IMR-90 (cell line): ENCODE results near the gene BLOC1S5.

Source experiments
- CHD1 ChIP-seq: IDR thresholded peaks from 2 replicates; pipeline ENCODE4 v1.6.1; 2012; ENCODE audit warnings: low read depth, low read length, improper control_type of control experiment
- CTCF ChIP-seq: conservative IDR thresholded peaks from 2 replicates; pipeline ENCODE4 v1.5.1; 2012; ENCODE audit warnings: mild to moderate bottlenecking, low read depth, low read length, improper control_type of control experiment
- ELK1 ChIP-seq: fragments of 150-350 bp; IDR thresholded peaks from 2 replicates; pipeline ENCODE4 v1.6.1; 2016; ENCODE audit warnings: low read depth, mild to moderate bottlenecking, low read length, moderate library complexity, borderline replicate concordance
- MAFK ChIP-seq: IDR thresholded peaks from 2 replicates; pipeline ENCODE4 v1.6.1; 2012; ENCODE audit warnings: low read depth, low read length, improper control_type of control experiment
- MXI1 ChIP-seq: IDR thresholded peaks from 2 replicates; pipeline ENCODE4 v1.6.1; 2012; ENCODE audit warnings: low read depth, mild to moderate bottlenecking, low read length, moderate library complexity, borderline replicate concordance
- NFE2L2 ChIP-seq: fragments of 150-350 bp; IDR thresholded peaks from 2 replicates; pipeline ENCODE4 v1.6.1; 2016; ENCODE audit warnings: low read depth, mild to moderate bottlenecking, low read length
- POLR2A ChIP-seq: IDR thresholded peaks from 2 replicates; pipeline ENCODE4 v1.6.1; 2012; ENCODE audit warnings: mild to moderate bottlenecking, low read depth, low read length
- RFX5 ChIP-seq: IDR thresholded peaks from 2 replicates; pipeline ENCODE4 v1.8.0; 2012; ENCODE audit warnings: low read depth, mild to moderate bottlenecking, low read length, moderate library complexity
- SMC3 ChIP-seq: fragments of 150-350 bp; IDR thresholded peaks from 2 replicates; pipeline ENCODE4 v1.6.1; 2016; ENCODE audit warnings: low read depth, mild to moderate bottlenecking, antibody characterized with exemption, low read length, moderate library complexity
- USF2 ChIP-seq: fragments of 150-350 bp; IDR thresholded peaks from 2 replicates; pipeline ENCODE4 v1.6.1; 2017; ENCODE audit warnings: mild to moderate bottlenecking, antibody characterized with exemption, low read length, low read depth

DNA sequence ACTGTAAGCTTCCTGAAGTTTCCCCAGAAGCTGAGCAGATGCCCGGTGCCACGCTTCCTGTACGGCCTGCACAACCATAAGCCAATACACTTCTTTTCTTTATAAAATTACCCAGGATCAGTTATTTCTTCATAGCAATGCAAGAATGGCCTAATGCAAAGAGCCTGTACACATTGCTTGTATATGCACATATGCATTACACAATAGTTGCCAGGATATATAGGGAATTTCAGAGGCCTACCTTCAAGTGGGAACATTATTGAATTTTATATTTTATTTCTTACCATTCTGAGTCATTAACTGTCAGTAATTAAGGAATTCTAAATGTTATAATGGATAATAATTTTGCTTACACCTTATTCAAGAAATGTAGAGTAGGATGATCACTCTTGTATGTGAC is 93.6 kb downstream of the BLOC1S5 start:
- no peak for TF ChIP-seq CTCF
- no peak for TF ChIP-seq POLR2A
- TF ChIP-seq USF2 = no peak
- TF ChIP-seq MAFK = no peak
- no peak for TF ChIP-seq MXI1
- TF ChIP-seq RFX5 = no peak
- no peak for TF ChIP-seq NFE2L2
- no peak for TF ChIP-seq SMC3
- no peak for TF ChIP-seq CHD1
- no peak for TF ChIP-seq ELK1
